Renal pelvis (tissue), 4 donors: Measurements from ENCODE around the gene ZNF264. TPM values are rescaled to one million over a fixed set of nuclear protein-coding genes. Genes with fewer than 3 reads are reported as not detected.
A peak's percentile ranks its signal among the peaks of the same experiment; 100 is the strongest.
"Not testable (repeated sequence)": the region's sequence is repeated elsewhere in the genome, so short reads cannot be mapped to it uniquely, and the experiment has no call there.

Source experiments
- DNase-seq: peaks from one replicate; pipeline ENCODE4 v3.0.0-alpha.2; 2013
- polyA plus RNA-seq, 3 donors: library from polyadenylated mRNA; unstranded; fragments of 120-200 nt; gene quantifications; one replicate each; pipeline ENCODE4 v1.2.1, GENCODE V29; 2013; ENCODE audit not compliant: insufficient read length in 3 of 3

ZNF264 gene
- polyA plus RNA-seq, 3 donors = 16.6 to 26.8 (median 25.1) TPM

DNA sequence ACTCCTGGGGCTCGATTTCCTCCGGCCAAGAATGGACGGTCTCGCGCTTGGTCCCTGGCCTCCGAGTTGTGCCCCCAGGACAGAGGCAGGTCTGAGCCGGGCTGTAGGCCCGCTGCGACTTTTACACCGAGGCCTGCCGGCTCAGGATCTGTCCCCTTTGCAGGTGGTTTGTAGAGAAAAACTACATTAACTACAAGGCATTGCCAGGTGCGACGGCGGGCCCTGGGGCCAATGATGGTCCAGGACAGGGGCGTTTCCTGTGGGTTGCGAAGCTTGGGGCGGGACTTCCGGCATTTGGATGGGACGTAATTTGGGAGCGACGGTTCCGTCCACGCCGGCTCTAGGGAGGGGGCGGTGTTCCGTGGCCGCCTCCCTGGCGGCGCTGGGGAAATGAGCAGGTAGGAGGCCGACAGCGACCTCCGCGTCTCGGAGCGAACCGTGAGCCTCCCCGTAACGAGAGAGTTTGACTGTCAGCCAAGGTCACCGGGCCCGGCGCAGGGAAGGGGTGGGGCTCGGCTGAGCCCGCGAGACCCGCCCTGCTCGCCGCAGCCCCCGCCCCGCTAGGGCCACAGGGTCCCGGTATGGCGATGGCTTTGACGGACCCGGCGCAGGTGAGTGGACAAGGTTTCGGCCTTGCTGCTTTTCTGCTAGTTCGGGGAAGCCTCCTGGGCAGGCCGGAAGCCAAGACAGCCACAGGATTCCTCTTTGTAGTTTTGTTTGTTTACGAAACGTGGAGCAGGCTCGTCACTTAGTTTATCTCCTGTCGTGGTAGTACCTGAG lies 49.2 kb downstream of the ZNF264 start, which contains the start of gene ZNF805:
Gene ZNF805 (plus strand): TSS at position 322 of the 780 bp plus-strand sequence. CDS start 260 bp downstream, at position 582.
- DNase-seq = peak; percentile 96

DNA sequence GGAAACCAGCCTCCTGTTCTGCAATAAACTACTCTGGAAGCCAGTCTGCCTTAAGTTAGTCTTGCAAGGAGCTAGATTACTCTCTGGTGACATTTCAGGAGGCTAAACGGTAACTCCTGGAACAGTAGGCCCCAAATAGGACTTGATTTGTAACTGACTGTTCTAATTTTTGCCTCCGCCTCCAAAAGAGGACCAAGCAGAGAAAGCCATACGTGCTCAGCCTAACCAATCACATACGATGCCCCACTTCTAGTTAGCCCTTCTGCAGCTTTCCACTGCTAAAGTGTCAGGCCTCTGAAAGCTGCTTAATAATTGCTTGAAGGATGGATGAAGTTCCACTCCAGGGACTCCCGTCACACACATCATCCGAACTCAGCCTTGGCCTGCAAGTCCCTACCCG lies 49.9 kb downstream of the ZNF264 start:
- no peak for DNase-seq

DNA sequence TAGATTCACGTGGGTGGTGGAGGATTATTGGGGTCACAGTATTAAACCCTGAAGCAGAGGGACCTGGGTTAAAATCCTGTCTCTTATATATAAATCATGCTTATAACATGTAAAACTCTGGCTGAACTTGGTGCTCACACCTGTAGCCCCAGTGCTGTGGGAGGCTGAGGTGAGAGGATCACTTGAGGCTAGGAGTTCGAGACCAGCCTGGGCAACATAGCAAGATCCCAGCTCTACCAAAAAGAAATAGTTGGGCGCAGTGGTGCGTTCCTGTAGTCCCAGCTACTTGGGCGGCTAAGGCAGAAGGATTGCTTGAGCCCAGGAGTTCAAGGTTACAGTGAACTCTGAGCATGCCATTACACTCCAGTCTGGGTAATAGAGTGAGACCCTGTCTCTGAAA lies 51.5 kb downstream of the ZNF264 start:
- DNase-seq = no peak

DNA sequence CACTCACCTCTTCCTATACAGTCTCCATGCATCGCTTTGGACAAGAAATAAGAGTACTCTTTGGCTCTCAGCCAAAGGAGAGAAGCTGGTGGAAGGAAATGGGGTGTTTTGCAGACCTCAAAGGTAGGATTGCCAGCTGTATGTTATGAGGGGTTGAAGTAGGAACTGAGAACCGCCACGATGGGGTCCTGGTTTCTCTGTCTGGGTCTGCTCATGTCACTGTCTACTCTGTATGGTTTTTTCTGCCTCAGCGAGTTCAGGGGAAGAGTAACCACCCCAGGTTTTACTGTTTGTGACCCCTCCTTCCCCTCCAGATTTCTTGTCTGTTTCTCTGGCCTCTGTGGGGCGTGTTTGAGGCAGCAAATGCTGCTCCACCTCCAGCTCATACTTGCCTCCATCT lies 53.2 kb downstream of the ZNF264 start:
- DNase-seq = no peak

DNA sequence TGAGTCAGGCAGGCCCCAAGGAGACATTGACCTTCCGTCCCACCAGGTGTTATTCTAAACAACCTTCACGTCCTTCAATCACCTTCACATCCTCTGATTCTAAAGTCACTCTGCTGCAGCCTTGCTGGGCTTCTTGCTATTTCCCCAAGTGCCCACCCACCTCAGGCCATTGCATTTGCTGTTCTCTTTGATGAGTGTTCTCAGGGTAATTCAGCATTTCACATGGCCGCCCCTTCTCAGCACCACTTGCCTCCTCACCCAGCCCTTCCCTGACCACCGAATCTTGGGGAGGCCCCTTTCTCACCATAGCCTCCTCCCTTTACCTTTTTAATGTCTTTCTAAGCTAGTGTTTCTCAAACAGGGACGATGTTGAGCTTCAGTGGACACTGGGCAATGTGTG lies 53.8 kb downstream of the ZNF264 start:
- DNase-seq = no peak

DNA sequence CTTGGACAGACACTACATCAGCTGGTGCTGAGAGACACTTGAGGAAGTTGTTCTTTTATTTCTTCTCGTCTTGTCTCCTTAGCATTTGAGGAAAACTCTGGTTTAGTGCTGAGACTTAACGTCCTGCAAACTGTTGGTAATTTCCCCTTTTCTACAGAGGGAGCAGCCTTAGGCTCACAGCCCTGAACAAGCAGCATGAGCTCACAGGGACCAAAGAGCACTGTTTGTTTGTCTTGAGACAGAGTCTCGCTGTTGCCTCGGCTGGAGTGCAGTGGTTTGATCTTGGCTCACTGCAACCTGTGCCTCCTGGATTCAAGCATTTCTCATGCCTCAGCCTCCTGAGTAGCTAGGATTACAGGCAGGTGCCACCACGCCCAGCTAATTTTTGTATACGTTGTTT lies 54.7 kb downstream of the ZNF264 start:
- DNase-seq = no peak

DNA sequence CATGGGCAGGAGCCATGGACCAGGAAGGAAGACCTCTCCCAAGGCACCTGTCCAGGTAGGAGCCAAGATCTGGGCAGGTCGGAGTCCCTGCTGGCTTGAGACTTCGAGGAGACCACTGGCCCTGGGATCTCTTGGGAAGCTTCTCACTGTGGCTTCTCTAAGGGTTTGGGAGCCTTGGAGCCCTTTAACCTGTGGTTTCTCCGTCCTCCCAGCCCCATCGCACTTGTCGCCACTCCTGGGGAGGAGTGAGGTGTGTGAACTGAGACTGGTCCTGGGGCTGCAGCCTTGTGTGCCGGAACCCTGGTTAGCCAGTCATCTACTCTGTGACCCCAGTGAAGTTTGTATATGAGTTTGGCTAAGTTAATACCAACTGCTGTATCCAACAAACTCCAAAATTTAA lies 57.3 kb downstream of the ZNF264 start:
- DNase-seq = no peak

DNA sequence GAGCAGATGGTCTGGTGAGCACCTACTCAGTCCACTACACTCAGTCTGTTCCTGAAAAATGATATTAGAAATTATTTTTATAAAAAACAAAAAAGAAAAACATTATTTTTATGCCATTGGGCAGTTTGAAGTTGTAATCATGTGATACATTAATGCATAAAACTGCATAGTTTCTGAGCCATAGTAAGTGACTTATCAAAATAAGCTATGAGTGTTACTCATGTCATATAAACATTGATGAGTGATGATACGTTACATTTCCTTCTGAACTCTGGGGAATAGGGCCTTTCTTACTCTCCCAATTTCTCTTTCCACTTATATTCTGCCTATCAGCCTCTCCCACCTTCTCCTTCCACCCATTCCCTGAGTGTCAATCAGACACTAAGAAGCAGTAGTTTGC lies 58.0 kb downstream of the ZNF264 start:
- no peak for DNase-seq

DNA sequence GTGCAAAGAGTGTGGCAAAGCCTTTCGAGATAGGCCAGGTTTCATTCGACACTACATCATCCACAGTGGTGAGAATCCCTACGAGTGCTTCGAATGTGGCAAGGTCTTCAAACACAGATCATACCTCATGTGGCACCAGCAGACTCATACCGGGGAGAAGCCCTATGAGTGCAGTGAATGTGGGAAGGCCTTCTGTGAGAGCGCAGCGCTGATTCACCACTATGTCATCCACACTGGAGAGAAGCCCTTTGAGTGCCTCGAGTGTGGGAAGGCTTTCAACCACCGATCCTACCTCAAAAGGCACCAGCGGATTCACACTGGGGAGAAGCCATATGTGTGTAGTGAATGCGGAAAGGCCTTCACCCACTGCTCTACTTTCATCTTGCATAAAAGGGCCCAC lies 62.5 kb downstream of the ZNF264 start:
- DNase-seq = not testable (repeated sequence)

DNA sequence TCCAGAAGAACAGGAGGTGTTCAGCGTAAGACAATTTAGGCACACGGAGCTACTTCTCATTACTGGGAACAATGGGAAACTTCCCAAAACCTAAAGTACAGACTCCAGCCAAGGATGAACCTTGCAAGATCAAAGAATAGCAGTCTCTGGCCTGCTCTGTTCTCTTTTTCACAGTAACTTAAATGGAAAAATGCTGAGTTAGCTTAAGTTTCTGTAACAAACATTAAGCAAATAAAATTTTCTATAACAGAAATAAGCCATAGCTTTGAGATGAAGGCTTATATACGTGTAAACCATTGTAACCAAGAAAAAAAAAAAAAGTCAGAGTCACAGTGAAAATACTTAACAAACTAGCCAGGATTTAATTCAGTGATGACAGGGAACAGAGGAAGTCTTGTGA lies 70.7 kb downstream of the ZNF264 start:
- no peak for DNase-seq

DNA sequence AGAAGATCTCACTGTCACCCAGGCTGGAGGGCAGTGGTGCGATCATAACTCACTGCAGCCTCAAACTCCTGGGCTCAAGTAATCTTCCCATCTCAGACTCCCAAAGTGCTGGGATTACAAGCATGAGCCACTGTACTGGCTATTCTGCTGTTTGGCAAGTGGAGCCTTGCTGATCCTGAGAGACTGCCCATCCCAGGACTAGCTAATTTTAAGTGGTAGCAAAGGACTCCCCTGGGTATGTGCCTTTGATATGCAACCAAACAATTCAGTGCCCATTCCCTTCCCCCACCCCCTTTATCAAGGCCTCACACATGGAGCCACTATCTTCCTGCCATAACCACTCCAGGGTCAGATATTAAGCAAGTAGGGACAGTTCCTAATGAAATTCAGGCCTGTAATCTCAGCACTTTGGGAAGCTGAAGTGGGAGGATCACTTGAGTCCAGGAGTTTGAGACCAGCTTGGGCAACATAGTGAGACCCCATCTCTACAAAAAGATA lies 72.0 kb downstream of the ZNF264 start:
- DNase-seq = no peak

DNA sequence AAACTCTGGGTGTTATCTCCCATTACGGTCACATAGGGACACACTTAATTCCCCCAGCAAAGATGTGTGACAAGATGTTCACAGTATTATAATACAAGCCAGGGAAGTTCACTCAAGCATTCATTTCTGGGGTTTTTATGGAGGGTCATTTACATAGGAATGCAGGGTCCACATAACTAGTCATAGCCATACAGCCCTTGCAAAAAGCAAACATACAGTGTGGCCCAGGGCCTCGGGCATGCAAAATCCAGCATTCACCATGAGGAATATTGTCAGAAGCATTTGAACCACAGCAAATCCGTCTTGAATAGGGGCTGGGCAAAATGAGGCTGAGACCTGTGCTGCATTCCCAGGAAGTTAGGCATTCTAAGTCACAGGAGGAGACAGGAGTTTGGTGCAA lies 76.0 kb downstream of the ZNF264 start:
- DNase-seq = peak; percentile 24

DNA sequence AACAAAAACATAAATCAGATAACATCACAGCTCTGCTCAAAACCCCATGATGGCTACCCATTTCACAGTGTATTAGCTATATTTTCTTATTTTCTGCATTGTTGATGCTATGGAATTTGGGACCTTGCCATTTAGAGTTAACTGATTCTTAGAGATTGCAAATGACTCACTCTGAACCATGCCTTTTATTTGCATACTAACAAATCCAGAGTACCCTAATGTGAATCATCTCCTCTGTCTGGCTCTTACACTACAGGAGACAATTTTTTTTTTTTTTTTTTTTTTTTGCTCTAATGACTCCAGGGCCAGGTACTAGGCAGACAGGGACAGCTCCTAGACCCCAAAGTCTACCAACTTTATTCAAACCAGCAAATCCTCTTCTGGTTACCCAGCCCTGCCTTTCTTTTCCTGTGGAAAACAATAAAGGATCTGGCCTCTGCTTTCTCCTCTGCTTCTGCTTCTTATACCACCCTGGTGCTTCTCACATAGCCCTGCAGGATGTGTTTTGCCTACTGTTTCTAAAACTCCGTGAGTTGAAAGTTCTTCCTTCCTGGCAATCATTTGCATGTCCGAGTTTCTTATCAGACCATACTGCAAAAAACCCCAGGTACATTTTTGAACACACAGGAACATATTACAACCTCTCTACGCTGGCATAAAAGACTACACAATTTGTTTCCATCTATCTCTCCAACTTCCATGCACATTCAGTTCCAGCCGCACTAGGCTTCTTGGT lies 78.4 kb downstream of the ZNF264 start:
- no peak for DNase-seq

DNA sequence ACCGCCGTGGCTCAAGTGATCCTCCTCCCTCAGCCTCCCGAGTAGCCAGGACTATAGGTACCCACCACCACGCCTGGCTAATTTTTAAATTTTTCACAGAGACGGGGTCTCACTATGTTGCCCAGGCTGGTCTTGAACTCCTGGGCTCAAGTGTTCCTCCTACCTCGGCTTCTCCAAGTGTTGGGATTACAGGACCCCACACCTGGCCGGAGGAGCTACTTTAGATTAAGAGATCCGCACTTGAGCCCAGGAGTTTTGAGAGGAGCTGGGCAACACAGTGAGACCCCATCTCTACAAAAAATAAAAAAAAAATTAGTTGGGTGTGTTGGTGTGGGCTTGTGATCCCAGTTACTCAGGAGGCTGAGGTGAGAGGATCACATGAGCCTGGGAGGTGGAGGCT lies 80.0 kb downstream of the ZNF264 start:
- DNase-seq = no peak

Other genes with a start within 250 kb of the ZNF264 start
- gene USP29, start 71.5 kb upstream of the ZNF264 start, polyA plus RNA-seq = not detected
- under 1 TPM in 1 of 3 donors, not detected in 2; 0.06 TPM for gene ZIM3, start 46.3 kb upstream of the ZNF264 start, polyA plus RNA-seq
- not detected for gene DUXA, start 24.0 kb upstream of the ZNF264 start, polyA plus RNA-seq
- gene AURKC, start 39.5 kb downstream of the ZNF264 start, polyA plus RNA-seq = 1 to 10 TPM; 1.6 to 3.2 (median 2.4) TPM
- gene ZNF805, start 49.1 kb downstream of the ZNF264 start, polyA plus RNA-seq = 1 to 10 TPM; 4.9 to 9.3 (median 6.7) TPM
- 1 to 10 TPM; 2.4 to 4.9 (median 4.7) TPM for gene ZNF460, start 89.0 kb downstream of the ZNF264 start, polyA plus RNA-seq
- 10 to 100 TPM in 1 of 3 donors, 1 to 10 TPM in 2; 7.4 to 10.4 (median 9.9) TPM for gene ZNF543, start 129.0 kb downstream of the ZNF264 start, polyA plus RNA-seq
- gene ZNF304, start 159.8 kb downstream of the ZNF264 start, polyA plus RNA-seq = 10 to 100 TPM; 15.1 to 20.2 (median 17.6) TPM
- gene TRAPPC2B, start 172.1 kb downstream of the ZNF264 start, polyA plus RNA-seq = 10 to 100 TPM; 15.7 to 18.1 (median 17.8) TPM
- gene ZNF547, start 172.1 kb downstream of the ZNF264 start, polyA plus RNA-seq = 1 to 10 TPM; 5.6 to 9.7 (median 9.0) TPM
- gene ZNF548, start 198.4 kb downstream of the ZNF264 start, polyA plus RNA-seq = 10 to 100 TPM; 17.9 to 40.9 (median 28.8) TPM
- gene ZNF17, start 219.7 kb downstream of the ZNF264 start, polyA plus RNA-seq = 10 to 100 TPM in 2 of 3 donors, 1 to 10 TPM in 1; 9.5 to 17.1 (median 12.9) TPM
- 10 to 100 TPM in 2 of 3 donors, 1 to 10 TPM in 1; 8.9 to 20.2 (median 13.3) TPM for gene ZNF749, start 243.8 kb downstream of the ZNF264 start, polyA plus RNA-seq